Hepatocyte (in vitro differentiated cells): ENCODE measurements around the gene CLN3.

ENCODE experiments used
- EZH2 ChIP-seq: fragments of 200-600 bp; sonication (generic); IDR thresholded peaks from 2 replicates; pipeline ENCODE4 v1.6.1; 2016; ENCODE audit warnings: antibody characterized with exemption, mild to moderate bottlenecking, borderline replicate concordance
- EZH2phosphoT487 ChIP-seq: fragments of 200-600 bp; sonication (generic); IDR thresholded peaks from one replicate; pipeline ENCODE4 v1.6.1; 2018; ENCODE audit warnings: antibody characterized with exemption, mild to moderate bottlenecking, low read depth, moderate library complexity; ENCODE audit not compliant: unreplicated experiment, severe bottlenecking
- TF ChIP-seq, protein P1 (sequence below): fragments of 200-600 bp; sonication (generic); IDR thresholded peaks from 2 replicates; pipeline ENCODE4 v1.5.1; 2016; ENCODE audit warnings: antibody characterized with exemption, mild to moderate bottlenecking; ENCODE audit not compliant: poor library complexity

DNA sequence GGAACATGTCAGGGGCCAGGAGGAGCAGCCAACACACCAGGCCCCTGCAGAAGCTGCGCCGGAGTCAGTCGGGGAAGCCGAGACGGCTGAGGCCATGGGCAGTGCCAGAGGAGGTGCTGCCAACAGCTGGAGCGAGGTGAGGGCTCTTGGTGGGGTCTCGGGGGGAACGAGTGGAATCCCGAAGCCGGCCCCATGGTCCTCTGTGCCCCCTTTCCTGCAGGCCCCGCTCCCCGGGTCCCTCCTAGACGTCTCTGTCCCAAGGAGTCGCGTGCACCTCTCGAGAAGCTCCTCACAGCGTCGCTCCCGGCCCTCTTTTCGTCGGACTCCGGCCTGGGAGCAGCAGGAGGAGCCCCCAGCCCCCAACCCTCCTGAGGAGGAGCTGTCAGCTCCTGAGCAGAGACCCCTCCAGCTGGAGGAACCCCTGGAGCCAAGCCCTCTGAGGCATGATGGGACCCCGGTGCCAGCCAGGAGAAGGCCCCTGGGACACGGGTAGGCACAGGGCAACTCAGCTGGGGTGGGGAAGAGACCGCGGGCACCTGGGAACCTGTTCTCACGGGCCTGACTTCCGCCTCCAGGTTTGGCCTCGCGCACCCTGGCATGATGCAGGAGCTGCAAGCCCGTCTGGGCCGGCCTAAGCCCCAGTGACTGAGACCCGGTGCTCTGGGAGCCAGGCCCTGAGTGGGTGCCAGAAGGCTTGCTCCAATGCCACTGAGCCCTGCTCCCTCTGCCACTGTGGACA, 6.2 kb upstream of the CLN3 start:
- no peak for TF ChIP-seq EZH2
- TF ChIP-seq, protein P1, sequence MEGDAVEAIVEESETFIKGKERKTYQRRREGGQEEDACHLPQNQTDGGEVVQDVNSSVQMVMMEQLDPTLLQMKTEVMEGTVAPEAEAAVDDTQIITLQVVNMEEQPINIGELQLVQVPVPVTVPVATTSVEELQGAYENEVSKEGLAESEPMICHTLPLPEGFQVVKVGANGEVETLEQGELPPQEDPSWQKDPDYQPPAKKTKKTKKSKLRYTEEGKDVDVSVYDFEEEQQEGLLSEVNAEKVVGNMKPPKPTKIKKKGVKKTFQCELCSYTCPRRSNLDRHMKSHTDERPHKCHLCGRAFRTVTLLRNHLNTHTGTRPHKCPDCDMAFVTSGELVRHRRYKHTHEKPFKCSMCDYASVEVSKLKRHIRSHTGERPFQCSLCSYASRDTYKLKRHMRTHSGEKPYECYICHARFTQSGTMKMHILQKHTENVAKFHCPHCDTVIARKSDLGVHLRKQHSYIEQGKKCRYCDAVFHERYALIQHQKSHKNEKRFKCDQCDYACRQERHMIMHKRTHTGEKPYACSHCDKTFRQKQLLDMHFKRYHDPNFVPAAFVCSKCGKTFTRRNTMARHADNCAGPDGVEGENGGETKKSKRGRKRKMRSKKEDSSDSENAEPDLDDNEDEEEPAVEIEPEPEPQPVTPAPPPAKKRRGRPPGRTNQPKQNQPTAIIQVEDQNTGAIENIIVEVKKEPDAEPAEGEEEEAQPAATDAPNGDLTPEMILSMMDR = no peak
- TF ChIP-seq EZH2phosphoT487 = no peak
